HG03045 (cell line): ENCODE data around the gene PTK7.
"Not testable (repeated sequence)": the region's sequence is repeated elsewhere in the genome, so short reads cannot be mapped to it uniquely, and the experiment has no call there.

ENCODE experiments used
- ATAC-seq: cut with Tn5 transposase; IDR thresholded peaks from one replicate; pipeline ENCODE4 v1.9.1; 2021; ENCODE audit warnings: mild to moderate bottlenecking, moderate library complexity; ENCODE audit not compliant: unreplicated experiment

The PTK7 gene

GRCh38 chr6:43053545-43054205 lies 22.4 kb upstream of the PTK7 start, which contains the start of gene CUL7:
CUL7 (minus strand) TSS chr6:43053851; CDS start chr6:43052788, 1,063 bp downstream.
- ATAC-seq, result peak; percentile 90

- no peak for ATAC-seq
These were observed 21.7 kb upstream of the PTK7 start for GRCh38 chr6:43054206-43054943.

GRCh38 chr6:43055966-43056365 lies 20.1 kb upstream of the PTK7 start:
- no peak for ATAC-seq

GRCh38 chr6:43058531-43058930 lies 17.6 kb upstream of the PTK7 start:
- ATAC-seq, result no peak

- ATAC-seq, result peak; percentile 91
These were observed 16.7 kb upstream of the PTK7 start, which contains the start of the genes KLC4 and MRPL2 for GRCh38 chr6:43059168-43060033. KLC4 (plus strand) TSS chr6:43059631; CDS start chr6:43061336, 1,705 bp downstream. MRPL2 (minus strand) TSS chr6:43059434; CDS start chr6:43059381, 53 bp downstream.

GRCh38 chr6:43060034-43060754 lies 15.9 kb upstream of the PTK7 start:
- no peak for ATAC-seq

GRCh38 chr6:43060755-43061633 lies 15.1 kb upstream of the PTK7 start:
- no peak for ATAC-seq

GRCh38 chr6:43061861-43062260 lies 14.3 kb upstream of the PTK7 start:
- no peak for ATAC-seq

- ATAC-seq, result no peak
These were observed 13.3 kb upstream of the PTK7 start for GRCh38 chr6:43062818-43063217.

GRCh38 chr6:43070028-43070632 lies 6.0 kb upstream of the PTK7 start:
- no peak for ATAC-seq

- ATAC-seq, result no peak
These were observed 1.1 kb upstream of the PTK7 start for GRCh38 chr6:43074847-43075669.

- no peak for ATAC-seq
These were observed 584 bp downstream of the PTK7 start for GRCh38 chr6:43076464-43077332.

GRCh38 chr6:43077333-43077809 lies 1.3 kb downstream of the PTK7 start:
- no peak for ATAC-seq

- no peak for ATAC-seq
These were observed 1.9 kb downstream of the PTK7 start for GRCh38 chr6:43077981-43078511.

GRCh38 chr6:43078691-43079090 lies 2.6 kb downstream of the PTK7 start:
- ATAC-seq, result no peak

- ATAC-seq, result no peak
These were observed 4.9 kb downstream of the PTK7 start for GRCh38 chr6:43081043-43081442.

GRCh38 chr6:43081922-43082321 lies 5.8 kb downstream of the PTK7 start:
- ATAC-seq, result not testable (repeated sequence)
